ENCODE measurements around the gene TAF11. TPM values are rescaled to one million over a fixed set of nuclear protein-coding genes. Genes with fewer than 3 reads are reported as not detected.
"Not testable (repeated sequence)": the region's sequence is repeated elsewhere in the genome, so short reads cannot be mapped to it uniquely, and the experiment has no call there.

TAF11 gene
- total and polyA plus RNA-seq, 2 experiments from 2014 or later = 23.0 to 27.1 TPM

DNA sequence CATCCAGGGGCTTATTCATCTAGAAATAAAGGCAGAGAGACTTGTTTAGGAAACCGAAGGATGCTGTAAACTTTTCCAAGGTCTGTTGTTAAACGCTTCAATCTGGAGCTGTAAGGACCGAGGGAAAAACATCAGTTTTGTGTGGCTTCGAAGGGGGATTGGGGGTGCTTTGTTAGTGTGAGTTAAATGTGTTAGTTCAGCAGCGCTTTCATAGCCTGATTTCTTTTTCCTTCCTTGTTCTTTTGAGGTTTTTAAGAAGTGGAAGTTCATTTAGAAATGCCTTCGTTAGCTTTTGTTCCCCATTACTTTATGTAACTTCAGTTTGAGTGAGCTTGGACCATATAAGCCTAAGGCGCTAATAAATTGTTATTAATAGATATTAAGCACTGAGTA lies 2.7 kb upstream of the TAF11 start:
- WGBS, 2 experiments (ENCODE audit: low coverage in 1 of 2, low lambda C conversion rate in 2 of 2, missing lambda C conversion rate in 2 of 2) = 34 to 35% methylated on average over 7 of the region's 7 CpGs
- Histone ChIP-seq H3K4me2 (ENCODE audit: unreplicated experiment) (peak overlapping the region; percentile 87), H3K27ac (no peak overlapping the region), H3K4me1 (ENCODE audit: insufficient read depth) (peaks cover 14% of the 10 kb centered on the region), H3K9me2 (ENCODE audit: insufficient read depth) (no peaks in the 10 kb centered on the region), H3K36me3 (ENCODE audit: low read depth) (no peaks in the 10 kb centered on the region), H3K9ac (peak overlapping the region; percentile 97), H3K27me3 (replicated peaks; ENCODE audit: insufficient read depth) (no peaks in the 10 kb centered on the region), H3K9me3 (ENCODE audit: low read depth) (no peaks in the 10 kb centered on the region), H3K79me2 (ENCODE audit: insufficient read depth) (peaks cover 76% of the 10 kb centered on the region), H3F3A (ENCODE audit: insufficient read depth) (peaks cover 12% of the 10 kb centered on the region; the same call in 1 of the 2 replicates), H2AFZ (peak overlapping the region; percentile 99), H3K4me3 (peak overlapping the region; percentile 100), H4K20me1 (ENCODE audit: insufficient read depth) (no peaks in the 10 kb centered on the region)
- in situ Hi-C loops (cut with MboI) = no loop called here
- no peak for TF ChIP-seq EZH2 (IDR thresholded peaks at IDR 0.05; ENCODE audit: insufficient read depth, poor library complexity, severe bottlenecking)
- TF ChIP-seq EZH2phosphoT487 (IDR thresholded peaks at IDR 0.05; ENCODE audit: insufficient read depth, low read depth) = no peak
- no peak for DNase-seq

DNA sequence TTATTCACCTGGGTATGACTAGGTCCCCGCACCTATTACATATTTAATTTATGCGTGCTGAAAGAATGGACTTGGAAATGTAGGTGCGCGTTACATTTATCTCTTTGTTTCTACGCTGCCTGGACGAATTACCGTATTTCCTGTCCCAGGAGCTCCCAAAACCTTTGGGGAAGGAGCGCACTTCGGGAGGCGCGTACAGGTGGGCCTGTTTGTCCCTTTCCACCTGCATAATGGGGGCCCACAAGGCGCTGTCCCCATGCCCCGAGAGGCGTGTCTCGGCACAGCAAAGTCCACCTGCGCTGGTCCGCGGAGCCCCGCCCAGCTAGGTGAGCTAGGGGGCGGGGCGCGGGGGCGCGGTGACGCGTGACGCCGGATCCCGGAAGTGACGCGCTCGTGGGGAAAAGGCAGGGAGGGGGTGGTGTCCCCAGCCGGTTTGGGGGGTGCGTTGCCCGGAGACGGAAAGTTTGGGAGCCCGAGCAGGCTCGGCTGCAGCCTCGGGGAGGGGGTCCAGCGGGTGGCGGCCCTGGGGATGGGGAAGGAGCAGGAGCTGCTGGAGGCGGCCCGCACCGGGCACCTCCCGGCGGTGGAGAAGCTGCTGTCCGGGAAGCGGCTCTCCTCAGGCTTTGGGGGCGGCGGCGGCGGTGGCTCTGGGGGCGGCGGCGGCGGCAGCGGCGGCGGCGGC lies 1.2 kb upstream of the TAF11 start, which contains the start of gene ANKS1A:
Gene ANKS1A (plus strand): TSS at position 382 of the 682 bp plus-strand sequence. CDS start 148 bp downstream, at position 530.
- Histone ChIP-seq H3K79me2 (ENCODE audit: insufficient read depth) (peaks cover 79% of the 10 kb centered on the region), H3K27me3 (replicated peaks; ENCODE audit: insufficient read depth) (no peaks in the 10 kb centered on the region), H3K4me1 (ENCODE audit: insufficient read depth) (peaks cover 14% of the 10 kb centered on the region), H3K9ac (peak within 1 kb of the TSS; percentile 97), H3K27ac (peak within 1 kb of the TSS; percentile 88), H3K4me2 (ENCODE audit: unreplicated experiment) (peak within 1 kb of the TSS; percentile 87), H4K20me1 (ENCODE audit: insufficient read depth) (no peaks in the 10 kb centered on the region), H3K9me3 (ENCODE audit: low read depth) (no peaks in the 10 kb centered on the region), H3K36me3 (ENCODE audit: low read depth) (no peaks in the 10 kb centered on the region), H2AFZ (peak within 1 kb of the TSS; percentile 99), H3K4me3 (peak within 1 kb of the TSS; percentile 100), H3K9me2 (ENCODE audit: insufficient read depth) (no peaks in the 10 kb centered on the region), H3F3A (ENCODE audit: insufficient read depth) (peaks cover 14% of the 10 kb centered on the region; the same call in 1 of the 2 replicates)
- in situ Hi-C loops (cut with MboI) = no loop called here
- TF ChIP-seq EZH2 (IDR thresholded peaks at IDR 0.05; ENCODE audit: insufficient read depth, poor library complexity, severe bottlenecking) (no peak), EZH2phosphoT487 (IDR thresholded peaks at IDR 0.05; ENCODE audit: insufficient read depth, low read depth) (no peak)
- WGBS, 2 experiments (ENCODE audit: low coverage in 1 of 2, low lambda C conversion rate in 2 of 2, missing lambda C conversion rate in 2 of 2) = 0 to 4% methylated on average over 17 to 58 of the region's 60 CpGs
- DNase-seq = peak; percentile 73

DNA sequence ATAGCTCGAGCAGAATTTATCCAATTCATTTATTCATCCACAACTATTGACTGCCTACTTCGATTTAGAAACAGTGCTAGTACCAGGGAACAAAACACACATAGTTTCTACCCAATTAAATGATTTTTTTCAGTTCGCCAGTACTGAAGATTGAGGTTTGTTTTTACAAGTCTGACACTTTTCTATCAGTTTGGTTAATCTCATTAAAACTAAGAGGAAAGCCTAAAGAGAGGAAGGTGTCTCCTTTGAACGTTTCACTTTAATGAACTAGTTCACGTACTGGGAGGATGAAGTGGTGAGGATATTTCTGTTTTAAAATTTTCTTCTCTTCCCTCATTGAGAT lies 643 bp upstream of the TAF11 start:
- in situ Hi-C loops (cut with MboI) = no loop called here
- no peaks in the 10 kb centered on the region for H3K9me3 ChIP-seq (ENCODE audit: low read depth)
- H3K36me3 ChIP-seq (ENCODE audit: low read depth) = no peaks in the 10 kb centered on the region
- H3F3A ChIP-seq (ENCODE audit: insufficient read depth) = peaks cover 19% of the 10 kb centered on the region; the same call in 1 of the 2 replicates
- peak overlapping the region; percentile 100 for H3K4me3 ChIP-seq
- peak overlapping the region; percentile 87 for H3K4me2 ChIP-seq (ENCODE audit: unreplicated experiment)
- TF ChIP-seq EZH2phosphoT487 (IDR thresholded peaks at IDR 0.05; ENCODE audit: insufficient read depth, low read depth) (no peak), EZH2 (IDR thresholded peaks at IDR 0.05; ENCODE audit: insufficient read depth, poor library complexity, severe bottlenecking) (no peak)
- H4K20me1 ChIP-seq (ENCODE audit: insufficient read depth) = no peaks in the 10 kb centered on the region
- DNase-seq = no peak
- WGBS, 2 experiments (ENCODE audit: low coverage in 1 of 2, low lambda C conversion rate in 2 of 2, missing lambda C conversion rate in 2 of 2) = 1% methylated on average over 5 of the region's 5 CpGs
- peaks cover 14% of the 10 kb centered on the region for H3K4me1 ChIP-seq (ENCODE audit: insufficient read depth)
- peak overlapping the region; percentile 97 for H3K9ac ChIP-seq
- peak overlapping the region; percentile 88 for H3K27ac ChIP-seq
- no peaks in the 10 kb centered on the region for H3K27me3 ChIP-seq (replicated peaks; ENCODE audit: insufficient read depth)
- no peaks in the 10 kb centered on the region for H3K9me2 ChIP-seq (ENCODE audit: insufficient read depth)
- peaks cover 79% of the 10 kb centered on the region for H3K79me2 ChIP-seq (ENCODE audit: insufficient read depth)
- peak overlapping the region; percentile 99 for H2AFZ ChIP-seq

DNA sequence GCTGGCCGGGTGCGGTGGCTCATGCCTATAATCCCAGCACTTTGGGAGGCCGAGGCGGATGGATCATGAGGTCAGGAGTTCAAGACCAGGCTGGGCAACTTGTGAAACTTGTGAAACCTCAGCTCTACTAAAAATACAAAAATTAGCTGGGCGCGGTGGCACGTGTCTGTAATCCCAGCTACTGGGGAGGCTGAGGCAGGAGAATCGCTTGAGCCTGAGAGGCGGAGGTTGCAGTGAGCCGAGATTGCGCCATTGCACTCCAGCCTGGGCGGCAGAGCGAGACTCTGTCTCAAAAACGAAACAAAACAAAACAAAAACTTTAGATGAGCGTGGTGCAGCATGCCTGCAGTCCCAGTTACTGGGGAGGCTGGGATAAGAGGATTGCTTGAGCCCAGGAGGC lies 2.0 kb downstream of the TAF11 start:
- H3K9ac ChIP-seq; H3K4me3 ChIP-seq; in situ Hi-C loops (cut with MboI); H3K27me3 ChIP-seq (replicated peaks; ENCODE audit: insufficient read depth); H3K4me2 ChIP-seq (ENCODE audit: unreplicated experiment); H3K9me2 ChIP-seq (ENCODE audit: insufficient read depth); DNase-seq; H3K36me3 ChIP-seq (ENCODE audit: low read depth); H3K9me3 ChIP-seq (ENCODE audit: low read depth); H2AFZ ChIP-seq; H3K27ac ChIP-seq; H4K20me1 ChIP-seq (ENCODE audit: insufficient read depth): not testable (repeated sequence)
- H3K79me2 ChIP-seq (ENCODE audit: insufficient read depth) = peaks cover 80% of the 10 kb centered on the region
- peaks cover 20% of the 10 kb centered on the region for H3F3A ChIP-seq (ENCODE audit: insufficient read depth)
- 93 to 94% methylated on average over 13 to 15 of the region's 15 CpGs for WGBS, 2 experiments (ENCODE audit: low coverage in 1 of 2, low lambda C conversion rate in 2 of 2, missing lambda C conversion rate in 2 of 2)
- H3K4me1 ChIP-seq (ENCODE audit: insufficient read depth) = peaks cover 14% of the 10 kb centered on the region

Data from GM23248 (cell line).